ENCODE measurements around the gene GNB1L.

The GNB1L gene

DNA sequence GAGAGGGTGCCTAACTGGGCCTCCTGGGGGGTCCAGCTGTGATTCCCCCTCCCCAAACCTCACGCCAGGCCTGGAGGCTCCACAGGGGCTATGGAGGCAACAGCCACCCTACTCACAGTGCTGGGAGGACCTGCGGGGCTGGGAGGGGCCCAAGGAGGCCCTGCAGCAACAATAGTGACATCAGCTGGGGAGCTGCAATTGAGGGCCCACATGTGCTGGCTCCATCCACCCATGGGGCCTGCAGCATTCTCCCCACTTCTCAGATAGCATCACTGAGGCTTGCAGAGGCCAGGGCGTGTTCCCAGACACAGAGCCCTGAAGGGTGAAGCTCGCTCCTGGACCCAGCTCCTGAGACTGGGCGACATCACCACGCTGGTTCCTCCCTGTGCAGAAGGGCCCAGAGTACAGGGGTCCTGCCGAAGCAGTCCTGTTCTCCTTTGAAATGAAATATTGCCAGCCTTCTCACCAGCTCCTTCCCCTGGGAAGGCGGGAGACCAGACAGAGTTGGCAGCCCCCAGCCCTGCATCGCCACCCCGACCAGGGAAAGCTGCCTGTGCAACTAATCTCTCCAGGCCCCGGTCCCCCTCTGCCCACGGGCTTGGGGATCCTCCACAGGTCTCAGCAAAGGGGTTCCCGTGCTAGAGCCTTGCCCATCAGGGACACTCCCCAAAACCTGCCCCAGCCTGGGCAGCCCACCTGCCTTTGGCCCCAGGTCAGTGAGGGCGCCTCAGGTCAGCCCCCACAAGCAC is 103.0 kb downstream of the GNB1L start:
- DNase-seq (ENCODE audit: low read depth in 2 of 2), result no peak
- TF ChIP-seq, protein P1, sequence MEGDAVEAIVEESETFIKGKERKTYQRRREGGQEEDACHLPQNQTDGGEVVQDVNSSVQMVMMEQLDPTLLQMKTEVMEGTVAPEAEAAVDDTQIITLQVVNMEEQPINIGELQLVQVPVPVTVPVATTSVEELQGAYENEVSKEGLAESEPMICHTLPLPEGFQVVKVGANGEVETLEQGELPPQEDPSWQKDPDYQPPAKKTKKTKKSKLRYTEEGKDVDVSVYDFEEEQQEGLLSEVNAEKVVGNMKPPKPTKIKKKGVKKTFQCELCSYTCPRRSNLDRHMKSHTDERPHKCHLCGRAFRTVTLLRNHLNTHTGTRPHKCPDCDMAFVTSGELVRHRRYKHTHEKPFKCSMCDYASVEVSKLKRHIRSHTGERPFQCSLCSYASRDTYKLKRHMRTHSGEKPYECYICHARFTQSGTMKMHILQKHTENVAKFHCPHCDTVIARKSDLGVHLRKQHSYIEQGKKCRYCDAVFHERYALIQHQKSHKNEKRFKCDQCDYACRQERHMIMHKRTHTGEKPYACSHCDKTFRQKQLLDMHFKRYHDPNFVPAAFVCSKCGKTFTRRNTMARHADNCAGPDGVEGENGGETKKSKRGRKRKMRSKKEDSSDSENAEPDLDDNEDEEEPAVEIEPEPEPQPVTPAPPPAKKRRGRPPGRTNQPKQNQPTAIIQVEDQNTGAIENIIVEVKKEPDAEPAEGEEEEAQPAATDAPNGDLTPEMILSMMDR (IDR thresholded peaks at IDR 0.05; ENCODE audit: low read depth, low read length), result no peak
- H3K4me3 ChIP-seq (replicated peaks in 1 of 2; ENCODE audit: low read depth in 2 of 2, low read length in 2 of 2), result no peak overlapping the region

GRCh38 chr22:19750507-19751490 is 103.9 kb downstream of the GNB1L start:
- H3K4me3 ChIP-seq (replicated peaks in 1 of 2; ENCODE audit: low read depth in 2 of 2, low read length in 2 of 2), result no peak overlapping the region
- no peak for DNase-seq (ENCODE audit: low read depth in 2 of 2)
- TF ChIP-seq, protein P1 (IDR thresholded peaks at IDR 0.05; ENCODE audit: low read depth, low read length), result no peak

- no peak overlapping the region for H3K4me3 ChIP-seq (replicated peaks in 1 of 2; ENCODE audit: low read depth in 2 of 2, low read length in 2 of 2)
- DNase-seq (ENCODE audit: low read depth in 2 of 2), result no peak
- TF ChIP-seq, protein P1 (IDR thresholded peaks at IDR 0.05; ENCODE audit: low read depth, low read length), result no peak
Measured at GRCh38 chr22:19749876-19750275, 104.8 kb downstream of the GNB1L start.

DNA sequence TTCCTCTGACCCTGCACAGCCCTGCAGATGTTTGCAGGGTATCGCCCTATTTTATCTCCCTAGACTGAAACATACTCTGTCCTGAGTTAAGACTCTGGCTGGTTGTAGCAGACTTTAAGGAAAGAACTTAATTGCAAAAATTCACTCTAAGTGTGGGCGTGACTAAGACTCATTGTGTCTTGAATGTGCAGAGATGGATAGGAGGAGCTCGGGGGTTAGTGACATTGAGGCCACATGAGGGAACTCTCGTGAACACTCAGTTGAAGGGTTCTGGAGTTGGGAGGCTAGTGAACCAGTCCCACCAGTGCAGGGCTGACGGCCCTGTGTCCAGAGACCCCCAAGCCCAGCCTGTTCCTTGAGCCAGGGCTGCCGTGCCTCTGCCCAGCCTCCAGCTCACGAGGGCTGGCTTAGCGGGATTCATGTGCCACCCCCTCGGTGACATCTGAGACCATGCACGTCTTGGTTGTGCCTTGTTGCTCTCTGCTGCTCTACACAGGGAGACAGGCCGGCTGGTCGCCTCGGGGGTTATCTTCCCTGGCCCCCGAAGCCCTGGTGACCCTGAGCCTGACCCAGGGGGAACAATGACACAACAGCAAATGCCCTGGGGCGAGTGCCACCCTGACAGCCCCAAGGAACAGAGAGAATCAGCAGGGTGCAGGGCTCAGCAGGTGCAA is 105.5 kb downstream of the GNB1L start:
- DNase-seq (ENCODE audit: low read depth in 2 of 2), result no peak
- TF ChIP-seq, protein P1 (IDR thresholded peaks at IDR 0.05; ENCODE audit: low read depth, low read length), result no peak
- no peak overlapping the region for H3K4me3 ChIP-seq (replicated peaks in 1 of 2; ENCODE audit: low read depth in 2 of 2, low read length in 2 of 2)

GRCh38 chr22:19748139-19748538 is 106.5 kb downstream of the GNB1L start:
- no peak for DNase-seq (ENCODE audit: low read depth in 2 of 2)
- H3K4me3 ChIP-seq (replicated peaks in 1 of 2; ENCODE audit: low read depth in 2 of 2, low read length in 2 of 2), result no peak overlapping the region
- TF ChIP-seq, protein P1 (IDR thresholded peaks at IDR 0.05; ENCODE audit: low read depth, low read length), result no peak

DNA sequence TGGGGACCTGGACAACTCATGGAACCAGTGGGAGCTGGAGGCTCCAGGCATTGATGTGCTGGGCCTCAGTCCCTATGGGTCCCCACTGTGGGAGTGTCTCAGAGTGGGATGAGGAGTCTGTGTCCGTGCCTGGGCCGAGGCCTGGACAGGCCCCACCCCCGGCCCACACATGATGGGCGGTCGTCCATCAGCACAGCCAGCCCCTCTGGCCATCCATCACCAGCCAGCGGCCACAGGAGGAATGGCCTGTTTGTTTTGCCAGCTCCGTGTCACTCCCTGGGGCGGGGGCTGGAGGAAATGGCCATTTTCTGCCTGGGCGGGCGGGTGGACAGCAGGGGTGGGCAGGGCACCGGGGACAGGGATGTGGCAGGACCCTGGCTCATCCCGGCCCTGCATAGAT is 107.1 kb downstream of the GNB1L start:
- no peak for DNase-seq (ENCODE audit: low read depth in 2 of 2)
- TF ChIP-seq, protein P1 (IDR thresholded peaks at IDR 0.05; ENCODE audit: low read depth, low read length), result no peak
- H3K4me3 ChIP-seq (replicated peaks in 1 of 2; ENCODE audit: low read depth in 2 of 2, low read length in 2 of 2), result no peak overlapping the region

Measured in cardiac fibroblast (primary cell).